HEK293T (cell line): ENCODE measurements around the gene PRKD2.

ENCODE experiments used
- CTCF ChIA-PET: fragments of 350-600 bp; formaldehyde crosslinking; extraction: SDS; loops from one replicate; lab custom pipeline; 2021; ENCODE audit warnings: antibody characterized with exemption, inconsistent platforms; lab: Yijun Ruan, JAX
- POLR2A ChIA-PET: fragments of 350-600 bp; formaldehyde crosslinking; extraction: SDS; loops from one replicate; lab custom pipeline; 2020; ENCODE audit warnings: antibody characterized with exemption, inconsistent platforms; lab: Yijun Ruan, JAX
- DNase-seq: peaks from one replicate; pipeline ENCODE4 v3.0.0; 2012; ENCODE audit warnings: mixed read lengths; ENCODE audit errors: extremely low spot score
- ARNT ChIP-seq: fragments of 450-650 bp; IDR thresholded peaks from 2 replicates; pipeline ENCODE4 v1.6.1; 2017; ENCODE audit warnings: mild to moderate bottlenecking
- BHLHE40 ChIP-seq: fragments of 450-650 bp; IDR thresholded peaks from 2 replicates; pipeline ENCODE4 v1.6.1; 2016; ENCODE audit warnings: mild to moderate bottlenecking, moderate library complexity, borderline replicate concordance
- CTBP1 ChIP-seq: fragments of 450-650 bp; IDR thresholded peaks from 2 replicates; pipeline ENCODE4 v1.6.1; 2016; ENCODE audit warnings: borderline replicate concordance
- ELF4 ChIP-seq: fragments of 450-650 bp; IDR thresholded peaks from 2 replicates; pipeline ENCODE4 v1.6.1; 2017; ENCODE audit warnings: antibody characterized with exemption
- FOXA1 ChIP-seq: fragments of 450-650 bp; IDR thresholded peaks from 2 replicates; pipeline ENCODE4 v1.6.1; 2016; ENCODE audit warnings: mild to moderate bottlenecking
- FOXK2 ChIP-seq: fragments of 450-650 bp; IDR thresholded peaks from 2 replicates; pipeline ENCODE4 v1.6.1; 2016; ENCODE audit warnings: mild to moderate bottlenecking
- FOXM1 ChIP-seq: fragments of 450-650 bp; IDR thresholded peaks from 2 replicates; pipeline ENCODE4 v1.6.1; 2017; ENCODE audit warnings: mild to moderate bottlenecking, borderline replicate concordance
- HDGF ChIP-seq: fragments of 450-650 bp; IDR thresholded peaks from 2 replicates; pipeline ENCODE4 v1.6.1; 2017; ENCODE audit warnings: antibody characterized with exemption, borderline replicate concordance
- L3MBTL2 ChIP-seq: fragments of 450-650 bp; conservative IDR thresholded peaks from 2 replicates; pipeline ENCODE4 v1.6.1; 2016; ENCODE audit warnings: mild to moderate bottlenecking
- LEF1 ChIP-seq: fragments of 450-650 bp; IDR thresholded peaks from 2 replicates; pipeline ENCODE4 v1.6.1; 2017; ENCODE audit warnings: mild to moderate bottlenecking, borderline replicate concordance
- NFRKB ChIP-seq: fragments of 450-650 bp; IDR thresholded peaks from 2 replicates; pipeline ENCODE4 v1.6.1; 2016; ENCODE audit warnings: mild to moderate bottlenecking, moderate library complexity
- SP1 ChIP-seq: fragments of 450-650 bp; IDR thresholded peaks from 2 replicates; pipeline ENCODE4 v1.6.1; 2017
- SUZ12 ChIP-seq: fragments of 450-650 bp; IDR thresholded peaks from 2 replicates; pipeline ENCODE4 v1.6.1; 2016; ENCODE audit warnings: mild to moderate bottlenecking
- TARDBP ChIP-seq: fragments of 450-650 bp; IDR thresholded peaks from 2 replicates; pipeline ENCODE4 v1.6.1; 2016
- ZNF384 ChIP-seq: fragments of 450-650 bp; IDR thresholded peaks from 2 replicates; pipeline ENCODE4 v1.6.1; 2016
- TF ChIP-seq, protein P1 (sequence below): fragments of 450-650 bp; IDR thresholded peaks from 2 replicates; pipeline ENCODE4 v1.6.1; 2016

The PRKD2 gene

DNA sequence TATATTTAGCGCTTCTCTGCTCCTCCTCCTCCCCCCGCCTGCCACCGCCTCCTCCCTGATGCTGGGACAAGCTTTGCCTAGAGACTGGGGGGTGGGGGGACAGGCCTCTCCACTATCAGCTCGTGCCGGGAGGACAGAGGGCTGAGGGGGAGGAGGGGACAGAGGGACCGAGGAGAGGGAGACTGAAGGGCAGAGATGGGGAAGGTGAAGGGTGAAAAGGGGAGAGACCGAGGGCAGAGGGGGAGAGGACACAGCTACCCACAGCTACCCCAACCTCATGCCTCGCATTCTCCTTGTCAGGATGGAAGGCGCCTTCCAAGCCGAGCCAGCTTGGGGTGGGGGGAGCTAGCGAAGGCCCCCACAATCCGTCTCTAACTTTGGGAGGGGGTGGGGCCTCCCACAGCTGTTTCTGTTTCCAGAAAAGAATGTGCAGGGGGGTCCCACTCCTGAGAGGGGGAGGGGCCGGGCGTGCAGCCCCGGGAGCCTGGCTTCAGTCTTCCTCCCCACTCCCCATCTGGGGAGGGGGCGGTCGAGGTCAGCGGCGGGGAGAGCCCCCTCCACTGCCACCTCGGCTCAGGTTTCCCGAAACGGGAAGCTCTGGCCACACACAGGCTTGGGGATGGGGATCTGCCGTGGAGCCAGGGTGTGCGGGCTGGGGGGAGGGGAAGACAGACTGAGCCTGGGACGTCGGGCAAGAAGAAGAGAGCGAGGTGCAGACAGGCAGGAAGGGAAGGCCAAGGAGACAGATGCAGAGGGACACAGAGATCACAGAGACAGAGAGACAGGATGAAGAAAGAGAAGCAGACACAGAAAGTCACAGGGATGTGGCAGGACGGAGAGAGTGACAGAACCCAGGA lies 57.5 kb downstream of the PRKD2 start:
- ChIA-PET POLR2A (no interaction called here), CTCF (no interaction called here)
- no peak for DNase-seq
- TF ChIP-seq ZNF384 = no peak
- no peak for TF ChIP-seq FOXM1
- TF ChIP-seq NFRKB = no peak
- no peak for TF ChIP-seq CTBP1
- no peak for TF ChIP-seq BHLHE40
- no peak for TF ChIP-seq HDGF
- no peak for TF ChIP-seq TARDBP
- no peak for TF ChIP-seq FOXA1
- TF ChIP-seq FOXK2 = no peak
- no peak for TF ChIP-seq SP1
- TF ChIP-seq LEF1 = no peak
- TF ChIP-seq L3MBTL2 = no peak
- no peak for TF ChIP-seq ARNT
- TF ChIP-seq, protein P1, sequence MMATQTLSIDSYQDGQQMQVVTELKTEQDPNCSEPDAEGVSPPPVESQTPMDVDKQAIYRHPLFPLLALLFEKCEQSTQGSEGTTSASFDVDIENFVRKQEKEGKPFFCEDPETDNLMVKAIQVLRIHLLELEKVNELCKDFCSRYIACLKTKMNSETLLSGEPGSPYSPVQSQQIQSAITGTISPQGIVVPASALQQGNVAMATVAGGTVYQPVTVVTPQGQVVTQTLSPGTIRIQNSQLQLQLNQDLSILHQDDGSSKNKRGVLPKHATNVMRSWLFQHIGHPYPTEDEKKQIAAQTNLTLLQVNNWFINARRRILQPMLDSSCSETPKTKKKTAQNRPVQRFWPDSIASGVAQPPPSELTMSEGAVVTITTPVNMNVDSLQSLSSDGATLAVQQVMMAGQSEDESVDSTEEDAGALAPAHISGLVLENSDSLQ = no peak
- TF ChIP-seq SUZ12 = no peak
- no peak for TF ChIP-seq ELF4

DNA sequence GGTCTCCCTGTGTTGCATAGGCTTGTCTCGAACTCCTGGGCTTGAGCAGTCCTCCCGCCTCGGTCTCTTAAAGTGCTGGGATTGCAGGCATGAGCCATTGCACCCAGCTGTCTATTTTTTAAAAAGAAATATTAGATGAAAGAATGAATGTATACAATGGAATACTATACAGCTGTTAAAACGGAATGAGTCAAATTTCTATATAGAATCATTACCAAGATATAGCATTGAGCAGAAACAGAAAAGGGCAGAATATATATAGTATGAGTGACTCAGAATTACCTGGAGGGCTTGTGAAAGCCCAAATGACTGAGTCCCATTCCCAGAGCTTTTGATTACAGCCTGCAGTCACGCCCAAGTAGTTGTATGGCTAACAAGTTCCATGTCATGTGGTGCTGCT lies 60.4 kb downstream of the PRKD2 start:
- ChIA-PET CTCF (interaction anchor here (0.6 kb wide), 1 partner anchor 17 kb away, joined by 3 read pairs; no protein-coding TSS in a partner anchor), POLR2A (no interaction called here)
- TF ChIP-seq ZNF384 (no peak), SUZ12 (no peak), NFRKB (no peak), ARNT (no peak), CTBP1 (no peak), TARDBP (no peak), FOXK2 (no peak), ELF4 (no peak)
- TF ChIP-seq, protein P1 = no peak
- DNase-seq = no peak

DNA sequence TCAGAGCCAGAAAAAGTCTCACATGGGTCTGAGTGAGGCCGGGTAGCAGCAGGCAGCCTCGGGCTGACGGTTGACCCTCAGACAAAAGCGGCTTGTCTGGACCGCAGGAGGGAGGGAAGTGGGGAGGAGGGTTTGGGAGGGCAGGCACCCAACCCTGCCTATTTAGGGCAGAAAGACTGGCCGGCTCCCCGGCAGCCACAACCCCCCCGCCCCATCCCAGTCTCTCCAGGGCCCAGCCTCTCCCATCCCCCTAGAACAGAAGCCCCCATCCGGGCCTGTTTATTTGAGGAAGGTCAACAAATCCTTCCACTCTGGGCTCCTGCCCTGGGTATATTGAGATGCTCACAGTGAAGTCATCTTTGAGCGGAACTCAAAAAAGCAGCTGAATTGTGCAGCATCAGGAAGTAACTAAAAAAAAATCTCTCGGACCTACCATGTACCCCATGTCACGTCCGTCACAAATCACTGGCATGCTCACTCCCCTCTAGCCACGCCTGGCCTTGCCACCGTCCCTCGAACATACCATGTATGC lies 62.2 kb downstream of the PRKD2 start:
- CTCF ChIA-PET = no interaction called here
- no peak for DNase-seq

DNA sequence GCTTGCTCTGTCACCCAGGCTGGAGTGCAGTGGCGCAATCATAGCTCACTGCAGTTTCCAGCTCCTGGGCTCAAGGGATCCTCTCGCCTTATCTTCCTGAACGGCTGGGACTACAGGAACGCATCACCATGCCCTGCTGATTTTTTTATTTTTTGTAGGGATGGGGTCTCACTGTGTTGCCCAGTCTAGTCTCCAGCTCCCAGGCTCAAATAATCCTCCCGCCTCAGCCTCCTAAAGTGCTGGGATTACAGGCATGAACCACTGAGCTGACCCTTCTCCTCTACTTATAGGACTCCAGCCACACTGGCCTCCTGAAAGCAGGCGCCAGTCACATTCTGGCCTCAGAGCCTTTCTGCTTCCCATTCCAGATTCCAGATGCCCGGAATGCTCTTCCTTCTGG lies 66.5 kb downstream of the PRKD2 start:
- TF ChIP-seq FOXK2 (no peak), SP1 (no peak), ZNF384 (no peak), FOXM1 (no peak), FOXA1 (no peak), L3MBTL2 (no peak), ELF4 (no peak), BHLHE40 (no peak), CTBP1 (no peak), LEF1 (no peak), HDGF (no peak), TARDBP (no peak), ARNT (no peak), NFRKB (no peak), SUZ12 (no peak)
- TF ChIP-seq, protein P1 = no peak
- ChIA-PET CTCF (no interaction called here), POLR2A (interaction anchor here (0.6 kb wide), 1 partner anchor 176 kb away, joined by 3 read pairs; no protein-coding TSS in a partner anchor)
- DNase-seq = no peak

More for the DNA sequence above, 62.2 kb downstream of the PRKD2 start:
- no peak for TF ChIP-seq ELF4
- TF ChIP-seq ARNT = no peak
- TF ChIP-seq, protein P1 = no peak
- TF ChIP-seq TARDBP = no peak
- TF ChIP-seq L3MBTL2 = no peak
- no peak for TF ChIP-seq ZNF384
- no peak for TF ChIP-seq LEF1
- TF ChIP-seq HDGF = no peak
- TF ChIP-seq SP1 = no peak
- TF ChIP-seq FOXK2 = no peak
- no peak for TF ChIP-seq FOXM1
- TF ChIP-seq BHLHE40 = no peak
- no peak for TF ChIP-seq FOXA1
- no peak for TF ChIP-seq NFRKB
- POLR2A ChIA-PET = interaction anchor here (0.6 kb wide), 1 partner anchor 131 kb away, joined by 3 read pairs; no protein-coding TSS in a partner anchor
